H1 (cell line): ENCODE results near the gene PPP1R1A. TPM values are rescaled to one million over a fixed set of nuclear protein-coding genes. Genes with fewer than 3 reads are reported as not detected.

ENCODE experiments used
- RAD21 ChIP-seq, 2 experiments: IDR thresholded peaks in 1 of 2; conservative IDR thresholded peaks in 1 of 2; 2 replicates each; pipeline ENCODE4 v1.6.1; 2011; ENCODE audit warnings: low read depth in 2 of 2, low read length in 2 of 2, improper control_type of control experiment in 1 of 2, inconsistent platforms in 1 of 2, mild to moderate bottlenecking in 1 of 2, moderate library complexity in 1 of 2
- SAP30 ChIP-seq: fragments of 300-600 bp; sonication (generic); IDR thresholded peaks from 2 replicates; pipeline ENCODE4 v1.7.1; 2012; ENCODE audit warnings: low read length, moderate library complexity, mild to moderate bottlenecking, inconsistent platforms; ENCODE audit not compliant: insufficient read depth, insufficient replicate concordance
- polyA plus RNA-seq, 7 experiments: library from polyadenylated mRNA; depleted of rRNA in 3 of 7; stranded (reverse) in 5 of 7; unstranded in 2 of 7; fragments of >200 nt in 5 of 7; fragments of 200-250 nt in 2 of 7; gene quantifications; 1 replicate in 5 of 7; 2 replicates in 1 of 7; 4 replicates in 1 of 7; pipeline versions ENCODE4 v1.2.1 to v1.2.3, GENCODE V29; 2011 to 2013; ENCODE audit warnings: missing spikeins in 2 of 7, mixed read lengths in 2 of 7
- total RNA-seq: library from RNA; stranded (reverse); fragmentation: NEBNext Ultra II Directional; extraction: Animal tissue kit (Norgen Biotek cat#: 25700); gene quantifications from 2 replicates; pipeline ENCODE4 v1.2.1, GENCODE V29; 2021
- TF ChIP-seq, protein P1 (sequence below): IDR thresholded peaks from 2 replicates; pipeline ENCODE4 v1.6.1; 2012; ENCODE audit warnings: low read length, inconsistent platforms

Gene PPP1R1A
- total and polyA plus RNA-seq, 2 of the 8 experiments (the other 6 are each of a cell fraction or from before 2014, with no cell fraction given) = 5.8 to 13.1 TPM

DNA sequence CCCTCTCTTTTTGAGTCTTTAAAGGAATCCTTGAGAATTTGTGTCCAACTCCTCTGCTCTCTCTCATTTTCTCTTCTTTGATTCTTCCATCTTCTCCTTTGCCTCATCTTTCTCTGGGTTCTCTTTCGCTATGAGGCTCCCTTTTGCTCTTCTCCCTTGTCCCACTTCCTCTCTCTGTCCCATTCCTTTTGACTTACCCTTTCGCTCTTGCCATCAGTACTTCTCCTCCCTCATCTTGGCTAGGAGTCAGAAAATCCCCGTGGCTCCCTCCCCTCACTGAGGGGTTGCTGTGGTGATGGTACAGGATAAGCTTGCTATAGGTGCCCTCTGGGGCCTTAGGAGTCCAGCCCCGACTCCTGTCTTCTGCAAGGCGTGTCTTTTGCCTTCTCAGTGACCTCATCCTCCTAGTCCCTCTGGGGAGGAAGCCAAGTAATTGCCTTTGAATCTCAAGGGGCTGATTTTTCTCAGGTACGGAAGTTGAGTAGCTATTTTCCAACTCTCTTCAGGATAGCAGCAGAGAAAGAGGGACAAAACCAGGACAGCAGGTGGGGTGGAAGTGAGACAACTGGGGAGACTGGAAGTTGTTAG is 32.7 kb downstream of the PPP1R1A start (continued):
- TF ChIP-seq RAD21 (IDR thresholded peaks at IDR 0.05 in 1 of 2, conservative IDR thresholded peaks at IDR 0.05 in 1 of 2; ENCODE audit: low read depth in 2 of 2, low read length in 2 of 2) (no peak), SAP30 (no peak)
- TF ChIP-seq, protein P1, sequence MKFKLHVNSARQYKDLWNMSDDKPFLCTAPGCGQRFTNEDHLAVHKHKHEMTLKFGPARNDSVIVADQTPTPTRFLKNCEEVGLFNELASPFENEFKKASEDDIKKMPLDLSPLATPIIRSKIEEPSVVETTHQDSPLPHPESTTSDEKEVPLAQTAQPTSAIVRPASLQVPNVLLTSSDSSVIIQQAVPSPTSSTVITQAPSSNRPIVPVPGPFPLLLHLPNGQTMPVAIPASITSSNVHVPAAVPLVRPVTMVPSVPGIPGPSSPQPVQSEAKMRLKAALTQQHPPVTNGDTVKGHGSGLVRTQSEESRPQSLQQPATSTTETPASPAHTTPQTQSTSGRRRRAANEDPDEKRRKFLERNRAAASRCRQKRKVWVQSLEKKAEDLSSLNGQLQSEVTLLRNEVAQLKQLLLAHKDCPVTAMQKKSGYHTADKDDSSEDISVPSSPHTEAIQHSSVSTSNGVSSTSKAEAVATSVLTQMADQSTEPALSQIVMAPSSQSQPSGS = no peak
